ENCODE measurements around the gene HDAC3.

Gene HDAC3

DNA sequence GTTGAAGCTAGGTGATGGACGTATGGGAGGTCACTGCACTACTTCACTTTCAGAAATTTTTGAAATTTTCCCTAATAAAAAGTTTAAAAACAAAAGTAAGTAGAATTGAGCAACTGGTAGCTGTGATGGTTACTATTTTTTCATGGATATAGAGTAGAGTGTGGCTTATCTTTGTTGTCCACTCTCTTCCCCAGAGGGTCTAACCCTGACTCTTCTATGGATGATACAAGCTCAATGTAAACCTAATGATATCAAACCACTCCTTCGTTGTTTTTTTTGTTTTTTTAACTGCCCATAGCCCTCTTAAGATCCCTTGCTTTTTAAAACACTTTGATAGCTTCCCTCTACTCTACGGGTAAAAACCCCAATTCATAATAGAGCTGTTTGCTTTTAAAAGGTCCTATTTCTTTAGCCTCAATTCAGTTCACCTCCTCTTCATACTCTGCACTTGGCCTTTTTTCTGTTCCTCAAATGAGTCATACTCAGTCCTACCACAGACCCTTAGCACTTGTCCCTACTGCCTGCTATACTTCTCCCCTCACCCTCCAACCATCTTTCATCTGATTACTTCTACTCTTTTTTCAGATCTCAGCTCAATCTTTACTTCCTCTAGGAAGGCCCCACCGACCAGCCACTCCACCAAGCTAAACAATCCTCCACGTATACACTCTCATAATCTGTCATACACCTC lies 2.6 kb downstream of the HDAC3 start:
- H3K27ac ChIP-seq, result no peak overlapping the region
- TF ChIP-seq CTCF (conservative IDR thresholded peaks at IDR 0.05), result no peak

DNA sequence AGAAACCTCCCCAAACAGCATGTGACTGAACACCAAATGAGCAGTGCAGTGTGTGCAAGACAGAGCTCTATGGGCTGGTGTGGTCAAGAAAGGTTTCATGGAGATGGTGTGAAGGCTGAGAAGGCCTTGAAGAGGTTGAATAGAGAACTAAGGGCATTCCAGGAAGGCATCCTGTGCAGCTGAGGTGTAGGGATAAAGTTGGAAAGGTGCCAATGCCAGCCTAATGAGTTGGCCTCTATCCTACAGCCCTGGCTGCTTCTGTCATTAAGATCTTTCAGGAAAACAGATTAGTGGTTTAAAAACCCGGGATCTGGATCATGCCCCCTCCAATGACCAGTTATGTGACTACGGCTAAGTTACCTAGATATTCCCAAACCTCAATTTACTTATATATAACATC lies 4.0 kb downstream of the HDAC3 start:
- no peak overlapping the region for H3K27ac ChIP-seq
- no peak for TF ChIP-seq CTCF (conservative IDR thresholded peaks at IDR 0.05)

DNA sequence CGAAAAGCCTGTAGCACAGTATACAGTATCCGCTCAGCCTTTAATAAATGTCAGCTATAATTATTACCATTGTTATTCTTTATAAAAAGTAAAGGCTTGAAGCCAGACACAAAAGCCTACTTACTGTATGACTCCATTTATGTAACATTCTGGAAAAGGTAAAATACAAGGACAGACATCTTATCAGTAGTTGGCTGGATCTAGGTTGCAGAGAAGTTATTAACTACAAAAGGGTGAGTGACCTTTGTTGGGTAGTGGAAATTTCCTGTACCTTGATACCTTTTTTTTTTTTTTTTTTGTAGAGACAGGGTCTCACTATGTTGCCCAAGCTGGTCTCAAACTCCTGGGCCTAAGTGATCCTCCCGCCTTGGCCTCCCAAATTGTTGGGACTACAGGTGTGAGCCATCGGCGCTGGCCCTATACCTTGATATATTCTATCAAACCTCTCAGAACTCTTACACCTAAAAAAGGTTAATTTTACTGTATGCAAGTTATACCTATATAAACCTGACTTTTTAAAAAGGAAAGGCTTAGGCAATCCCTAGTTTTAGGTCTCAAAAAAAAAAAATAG lies 6.0 kb downstream of the HDAC3 start:
- H3K27ac ChIP-seq, result no peak overlapping the region
- no peak for TF ChIP-seq CTCF (conservative IDR thresholded peaks at IDR 0.05)

GRCh38 chr5:141628175-141628788 lies 8.4 kb downstream of the HDAC3 start:
- TF ChIP-seq CTCF (conservative IDR thresholded peaks at IDR 0.05), result no peak
- no peak overlapping the region for H3K27ac ChIP-seq

DNA sequence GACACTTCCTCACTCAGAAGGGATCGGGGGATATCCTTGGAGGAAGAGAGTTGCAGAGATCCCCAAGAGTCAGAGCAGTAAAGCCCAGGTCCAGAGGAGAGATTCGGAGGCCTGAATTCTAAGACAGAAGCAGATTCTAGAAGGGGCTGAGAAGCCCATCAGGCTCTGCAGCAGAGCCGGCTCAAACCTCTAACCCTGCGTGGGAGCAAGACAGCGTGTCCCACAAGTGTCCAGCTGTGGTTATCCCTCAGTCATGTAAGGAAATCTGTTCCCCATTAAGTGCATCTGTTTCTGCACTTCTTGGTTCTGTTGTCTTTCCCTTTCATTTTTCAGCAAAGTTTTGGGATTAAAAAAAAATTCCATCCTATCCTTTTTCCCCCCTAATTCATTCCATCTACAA lies 13.0 kb downstream of the HDAC3 start:
- TF ChIP-seq CTCF (conservative IDR thresholded peaks at IDR 0.05), result no peak
- H3K27ac ChIP-seq, result no peak overlapping the region

DNA sequence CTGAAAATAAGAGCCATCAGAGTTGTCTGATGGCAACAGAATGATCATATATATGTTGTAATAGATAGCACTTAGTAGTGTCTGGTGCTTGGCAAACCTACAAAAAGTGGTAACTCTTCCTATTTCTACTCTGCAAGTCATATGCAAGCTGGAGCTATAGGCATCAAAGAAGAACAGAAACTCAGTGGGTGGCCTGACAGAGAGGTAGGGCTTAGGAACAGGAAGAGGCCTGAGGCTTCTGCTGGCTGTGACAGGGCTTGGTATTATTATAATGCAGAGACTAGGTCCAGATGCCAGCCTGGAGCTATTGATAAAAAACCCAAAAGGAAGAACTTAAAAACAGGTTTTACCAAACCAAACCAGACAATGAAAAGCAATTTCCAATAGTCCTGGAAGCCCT lies 13.5 kb downstream of the HDAC3 start:
- TF ChIP-seq CTCF (conservative IDR thresholded peaks at IDR 0.05), result no peak
- H3K27ac ChIP-seq, result peak overlapping the region; percentile 18; the same call in 1 of the 2 replicates

- peak within 1 kb of the TSS; percentile 95 for H3K27ac ChIP-seq
- peak; percentile 97 for TF ChIP-seq CTCF (conservative IDR thresholded peaks at IDR 0.05)
These were observed 17.7 kb downstream of the HDAC3 start, which contains the start of gene DIAPH1 for GRCh38 chr5:141618804-141619554. TSS of gene DIAPH1 (minus strand) at chr5:141619000. CDS start at chr5:141618914, 86 bp downstream.

Measured in VCaP (cell line).